HG03432 (cell line): Measurements from ENCODE around the gene SLIT1.

ENCODE experiments used
- ATAC-seq: cut with Tn5 transposase; IDR thresholded peaks from one replicate; pipeline ENCODE4 v1.9.1; 2021; ENCODE audit warnings: mild to moderate bottlenecking, moderate library complexity; ENCODE audit not compliant: unreplicated experiment

Gene SLIT1

DNA sequence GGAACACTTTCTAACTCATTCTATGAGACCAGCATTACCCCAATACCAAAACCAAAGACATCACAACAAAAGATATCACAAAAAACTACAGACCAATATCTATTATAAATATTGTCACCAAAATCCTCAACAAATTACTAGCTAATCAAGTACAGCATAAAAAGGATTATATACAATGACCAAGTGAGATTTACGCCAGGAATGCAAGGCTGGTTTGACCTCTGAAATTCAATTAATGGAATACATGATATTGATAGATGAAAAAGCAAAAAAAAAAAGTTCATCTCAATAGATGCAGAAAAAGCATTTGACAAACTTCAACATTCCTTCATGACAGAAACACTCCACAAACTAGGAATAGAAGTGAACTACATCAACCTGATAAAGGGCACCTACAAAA, 178.3 kb downstream of the SLIT1 start:
- no peak for ATAC-seq

DNA sequence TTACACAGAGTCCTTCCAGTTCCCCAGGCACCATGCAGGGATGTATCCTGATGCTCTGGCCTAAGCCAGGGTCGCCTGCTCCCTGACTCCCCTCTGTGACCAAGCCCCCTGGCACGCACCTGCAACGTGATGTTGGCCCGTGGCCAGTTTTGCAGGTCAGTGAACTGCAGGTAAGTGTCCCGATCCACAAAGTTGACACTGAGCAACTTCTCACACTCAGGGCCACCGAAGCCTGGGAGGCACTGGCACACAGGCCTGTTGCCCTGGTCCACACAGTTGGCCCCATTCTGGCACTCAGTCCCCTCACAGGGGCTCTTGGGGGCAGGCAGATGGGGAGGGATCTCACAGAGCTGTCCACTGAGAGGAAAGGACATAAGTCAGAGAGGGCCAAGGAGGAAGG, 179.4 kb downstream of the SLIT1 start:
- ATAC-seq: no peak

DNA sequence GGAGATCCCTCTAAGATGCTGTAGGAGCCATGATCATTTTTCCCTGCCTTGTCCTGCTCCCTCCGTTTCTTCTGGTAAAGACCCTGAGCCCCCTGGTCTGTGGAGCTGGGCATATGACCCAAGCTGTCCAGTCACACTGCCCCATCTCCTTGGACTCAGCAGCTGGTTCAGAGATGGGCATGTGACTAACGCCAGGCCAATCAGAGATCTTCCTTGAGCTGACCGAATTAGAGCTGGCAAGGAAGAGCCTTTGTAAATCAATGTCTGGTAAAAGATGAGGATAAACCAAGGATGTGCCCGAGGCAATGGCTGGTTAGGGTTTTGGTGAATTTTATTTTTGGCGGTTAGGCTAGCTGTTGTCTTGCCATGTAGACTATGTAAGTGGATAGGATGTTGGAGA, 180.4 kb downstream of the SLIT1 start:
- no peak for ATAC-seq

- ATAC-seq: no peak
Measured at GRCh38 chr10:97004591-97004990, 181.2 kb downstream of the SLIT1 start.

- ATAC-seq: no peak
Measured at GRCh38 chr10:97003804-97004201, 182.0 kb downstream of the SLIT1 start.

- ATAC-seq: no peak
Measured at GRCh38 chr10:97003151-97003803, 182.5 kb downstream of the SLIT1 start.

- ATAC-seq: no peak
Measured at GRCh38 chr10:97002670-97003069, 183.1 kb downstream of the SLIT1 start.

- no peak for ATAC-seq
Measured at GRCh38 chr10:97001183-97001991, 184.4 kb downstream of the SLIT1 start.

GRCh38 chr10:97000487-97001182, 185.1 kb downstream of the SLIT1 start:
- ATAC-seq: no peak

DNA sequence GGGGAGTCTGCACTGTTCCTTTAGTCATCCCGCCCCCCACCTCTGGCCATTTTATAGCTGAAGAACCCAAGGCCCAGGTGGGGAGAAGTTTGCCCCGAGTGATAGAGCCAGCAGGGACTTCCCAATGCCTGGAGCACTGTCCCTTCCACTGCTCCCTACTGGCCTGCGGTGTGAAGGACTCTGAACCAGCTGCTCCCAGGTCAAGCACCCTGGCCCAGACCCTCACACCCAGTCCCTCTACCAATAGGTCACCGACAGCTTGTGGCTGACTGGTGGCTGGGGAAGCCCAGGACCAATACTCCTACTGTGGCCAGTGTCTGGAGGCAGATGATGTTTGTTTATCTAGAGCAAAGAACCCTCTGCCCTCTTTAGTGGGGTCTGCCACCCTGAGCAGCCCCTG, 185.8 kb downstream of the SLIT1 start:
- ATAC-seq: no peak

DNA sequence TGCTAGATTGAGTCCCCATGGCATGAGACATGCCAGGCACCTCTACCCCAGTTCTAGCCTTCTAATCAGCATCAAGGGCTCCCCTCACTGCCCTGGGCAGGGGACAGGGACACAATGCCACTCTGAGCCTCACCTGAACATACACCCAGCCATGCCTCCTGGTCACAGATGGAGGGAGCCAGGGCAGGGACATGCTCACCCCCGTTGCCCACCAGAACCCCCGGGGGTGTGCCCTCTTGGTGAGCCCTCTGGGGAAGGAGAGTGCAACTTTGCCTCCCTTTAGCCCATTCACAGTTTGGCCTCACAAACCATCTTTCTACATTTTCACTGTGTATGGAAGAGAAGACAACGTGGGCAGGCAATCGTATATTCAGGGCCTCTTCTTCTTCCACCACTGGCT, 186.4 kb downstream of the SLIT1 start:
- no peak for ATAC-seq

- ATAC-seq: no peak
Measured at GRCh38 chr10:96998329-96998888, 187.3 kb downstream of the SLIT1 start.

GRCh38 chr10:96996275-96996965, 189.3 kb downstream of the SLIT1 start:
- no peak for ATAC-seq

GRCh38 chr10:96995851-96996250, 189.9 kb downstream of the SLIT1 start:
- no peak for ATAC-seq

- peak; percentile 72 for ATAC-seq
Measured at GRCh38 chr10:96992721-96993120, 193.0 kb downstream of the SLIT1 start.

GRCh38 chr10:96991313-96991841, 194.4 kb downstream of the SLIT1 start:
- no peak for ATAC-seq

DNA sequence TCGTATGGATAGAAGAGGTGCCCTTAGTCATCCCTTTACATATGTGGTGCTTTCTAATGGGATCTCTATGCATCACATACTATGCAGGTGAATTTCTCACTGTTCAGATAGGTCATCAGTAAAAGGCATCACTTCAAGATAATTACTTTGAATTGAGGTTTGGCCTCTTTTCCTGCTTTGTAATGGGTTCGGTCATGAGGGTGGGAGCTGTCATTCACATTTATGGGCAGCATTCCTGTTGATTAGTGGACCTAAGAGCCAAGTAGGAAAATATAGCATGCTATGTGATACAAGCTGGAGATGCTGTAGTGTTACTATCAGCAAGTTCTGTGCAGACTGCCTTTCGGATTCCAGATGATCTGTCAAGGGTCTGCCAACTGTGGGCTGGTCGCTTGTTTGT, 197.3 kb downstream of the SLIT1 start:
- no peak for ATAC-seq

DNA sequence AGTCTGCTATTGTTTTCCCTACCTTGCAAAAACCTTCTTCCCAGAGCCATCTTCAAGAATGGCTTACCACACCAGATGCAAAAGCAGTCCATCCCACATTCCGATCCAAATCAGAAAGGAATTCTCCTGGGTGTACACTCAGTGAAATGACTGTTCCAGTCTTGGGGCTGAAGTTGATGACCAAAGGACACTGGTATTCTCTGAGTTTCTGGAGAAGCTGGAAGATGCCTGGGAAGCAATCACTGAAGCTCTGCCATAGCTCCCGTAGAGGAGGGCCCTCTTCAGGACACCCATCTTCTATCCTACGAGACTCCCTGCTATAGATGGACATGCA, 197.9 kb downstream of the SLIT1 start:
- ATAC-seq: no peak

DNA sequence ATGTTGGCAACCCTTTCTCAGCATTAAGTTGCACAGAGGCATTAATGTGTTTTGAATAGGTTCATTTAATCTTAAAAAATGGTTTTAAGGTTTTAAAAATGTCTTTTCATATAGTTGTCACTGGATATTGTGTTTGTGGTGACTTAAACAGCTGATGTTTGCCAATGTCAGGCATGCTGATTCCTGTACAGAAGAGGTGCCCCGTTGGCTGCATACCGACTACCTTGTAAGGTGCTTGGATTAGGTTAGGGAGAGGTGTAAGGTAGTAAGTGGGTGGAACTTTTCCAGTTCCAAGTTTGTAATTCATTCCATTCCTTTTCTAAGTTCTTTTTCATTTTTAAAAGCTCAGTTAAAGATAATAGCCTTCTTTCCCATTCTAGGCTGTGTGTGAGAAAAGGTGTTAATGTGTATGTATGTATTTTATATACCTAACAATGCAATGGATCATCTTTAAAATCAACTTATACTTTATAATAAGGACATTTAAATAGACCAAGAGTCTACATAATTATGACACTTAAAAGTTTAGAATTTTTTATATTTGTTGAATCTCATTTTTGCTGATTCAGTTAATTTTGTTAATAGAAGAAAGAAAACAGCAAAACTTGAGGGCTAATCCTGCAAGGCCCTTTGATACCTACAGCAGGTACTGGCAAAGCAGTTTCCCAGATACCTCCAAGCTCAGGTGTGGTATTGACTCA, 198.5 kb downstream of the SLIT1 start:
- no peak for ATAC-seq

GRCh38 chr10:96986200-96986856, 199.4 kb downstream of the SLIT1 start:
- no peak for ATAC-seq
